Kidney tubule cell (primary cell): ENCODE data around the gene IL12B.
"Not testable (repeated sequence)": the region's sequence is repeated elsewhere in the genome, so short reads cannot be mapped to it uniquely, and the experiment has no call there.

Source experiments
- DNase-seq: peaks from one replicate; pipeline ENCODE4 v3.0.0-alpha.2; 2018; ENCODE audit warnings: low spot score

IL12B gene

GRCh38 chr5:159330131-159330800 is at the start of gene IL12B:
Gene IL12B, minus strand, starts transcription at chr5:159330487. Its CDS starts 3,705 bp downstream, at chr5:159326782.
- DNase-seq = peak; percentile 42

- no peak for DNase-seq
Observed at GRCh38 chr5:159377653-159378052, 47.4 kb upstream of the IL12B start.

GRCh38 chr5:159367866-159368265 is 37.6 kb upstream of the IL12B start:
- DNase-seq = not testable (repeated sequence)

GRCh38 chr5:159366776-159367175 is 36.5 kb upstream of the IL12B start:
- DNase-seq = not testable (repeated sequence)

GRCh38 chr5:159362220-159362619 is 31.9 kb upstream of the IL12B start:
- no peak for DNase-seq

- DNase-seq = not testable (repeated sequence)
Observed at GRCh38 chr5:159359871-159360270, 29.6 kb upstream of the IL12B start.

- DNase-seq = no peak
Observed at GRCh38 chr5:159359408-159359807, 29.1 kb upstream of the IL12B start.

- peak; percentile 57 for DNase-seq
Observed at GRCh38 chr5:159353661-159354252, 23.5 kb upstream of the IL12B start.

- DNase-seq = not testable (repeated sequence)
Observed at GRCh38 chr5:159350644-159351043, 20.4 kb upstream of the IL12B start.

- DNase-seq = not testable (repeated sequence)
Observed at GRCh38 chr5:159350216-159350615, 19.9 kb upstream of the IL12B start.

GRCh38 chr5:159345861-159346260 is 15.6 kb upstream of the IL12B start:
- DNase-seq = no peak

GRCh38 chr5:159345336-159345735 is 15.0 kb upstream of the IL12B start:
- DNase-seq = no peak

GRCh38 chr5:159343295-159344094 is 13.2 kb upstream of the IL12B start:
- DNase-seq = peak; percentile 22

GRCh38 chr5:159342840-159343239 is 12.6 kb upstream of the IL12B start:
- no peak for DNase-seq

GRCh38 chr5:159341906-159342310 is 11.6 kb upstream of the IL12B start:
- DNase-seq = peak; percentile 84

- DNase-seq = no peak
Observed at GRCh38 chr5:159341145-159341544, 10.9 kb upstream of the IL12B start.

GRCh38 chr5:159340511-159340910 is 10.2 kb upstream of the IL12B start:
- no peak for DNase-seq

- DNase-seq = peak; percentile 84
Observed at GRCh38 chr5:159339460-159339859, 9.2 kb upstream of the IL12B start.

GRCh38 chr5:159338118-159338517 is 7.8 kb upstream of the IL12B start:
- no peak for DNase-seq

GRCh38 chr5:159337016-159337955 is 7.0 kb upstream of the IL12B start:
- DNase-seq = peak; percentile 79

GRCh38 chr5:159336586-159336985 is 6.3 kb upstream of the IL12B start:
- no peak for DNase-seq

GRCh38 chr5:159333545-159333925 is 3.2 kb upstream of the IL12B start:
- DNase-seq = no peak
